HG03280 (cell line): Measurements from ENCODE around the gene ANKRD11.
"Not testable (repeated sequence)": the region's sequence is repeated elsewhere in the genome, so short reads cannot be mapped to it uniquely, and the experiment has no call there.

ENCODE experiments used
- ATAC-seq: cut with Tn5 transposase; IDR thresholded peaks from one replicate; pipeline ENCODE4 v1.9.1; 2021; ENCODE audit warnings: mild to moderate bottlenecking, moderate library complexity; ENCODE audit not compliant: unreplicated experiment

The ANKRD11 gene

GRCh38 chr16:89318871-89319630 is 171.3 kb downstream of the ANKRD11 start:
- ATAC-seq: no peak

DNA sequence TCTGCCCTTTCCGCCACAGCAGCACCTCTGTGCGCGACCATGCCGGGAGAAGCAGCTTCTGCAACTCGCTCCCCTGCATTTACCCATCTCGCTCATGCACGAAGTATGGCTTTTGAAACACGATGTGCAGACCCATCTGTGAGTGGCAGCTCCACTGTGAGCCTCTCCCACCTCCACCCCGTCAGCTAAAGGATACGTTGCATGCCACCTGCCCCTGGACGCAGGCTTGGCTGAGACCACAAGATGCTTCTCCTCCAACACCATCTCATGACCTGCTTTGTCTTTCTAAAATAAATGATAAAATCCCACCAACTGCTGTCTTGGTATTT is 172.0 kb downstream of the ANKRD11 start:
- ATAC-seq: no peak

DNA sequence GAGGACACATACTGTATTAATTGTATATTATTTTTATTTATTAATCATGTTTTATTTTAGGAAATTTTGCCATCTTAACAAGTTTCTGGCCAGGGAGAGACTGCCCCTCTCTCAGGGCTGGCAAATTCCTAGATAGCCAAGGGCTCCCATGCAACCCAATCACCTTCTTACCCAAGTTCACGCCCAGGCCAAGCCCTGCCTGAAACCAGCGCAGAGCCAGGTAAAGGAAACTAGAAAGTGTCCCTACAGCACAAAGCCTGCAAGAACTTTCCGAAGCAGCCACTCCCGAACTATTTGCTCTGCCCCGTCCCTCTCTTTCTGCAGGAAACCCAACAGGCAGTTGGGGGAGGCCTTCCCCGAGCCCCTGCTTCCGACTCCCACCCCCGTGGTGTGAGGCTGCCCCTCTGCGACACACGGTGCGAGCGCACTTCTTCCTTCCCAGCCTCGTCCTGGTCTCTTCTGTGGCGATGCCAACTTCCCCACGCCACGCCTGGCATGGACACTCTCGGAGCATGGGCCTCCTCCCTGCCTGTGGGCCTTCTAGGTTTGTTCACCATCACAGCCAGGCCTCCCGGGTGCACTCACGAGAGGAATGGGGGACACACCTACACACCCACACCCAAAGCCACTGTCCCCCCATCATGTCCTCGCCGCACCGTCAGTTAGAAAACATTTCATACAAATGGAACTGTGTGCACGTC is 172.5 kb downstream of the ANKRD11 start:
- no peak for ATAC-seq

- ATAC-seq: no peak
These were observed 173.2 kb downstream of the ANKRD11 start for GRCh38 chr16:89317101-89317671.

DNA sequence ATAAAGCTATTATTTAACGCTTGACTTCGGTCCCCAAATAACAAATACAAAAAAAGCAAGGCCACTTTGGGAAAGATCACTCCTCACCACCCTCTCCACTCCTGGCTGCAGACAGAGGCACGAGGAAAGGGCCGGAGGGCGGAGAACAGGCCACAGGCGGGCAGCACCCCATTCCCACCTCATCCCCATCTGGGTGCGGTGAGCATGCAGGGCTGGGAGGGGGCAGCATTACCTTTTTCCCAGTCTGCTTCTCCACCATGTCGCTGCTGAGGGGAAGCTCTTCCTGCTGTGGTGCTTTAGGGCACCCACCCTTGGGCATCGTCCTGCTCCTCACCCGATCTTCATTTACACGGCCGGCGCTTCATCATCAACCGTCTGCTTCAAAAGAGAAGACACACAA is 173.7 kb downstream of the ANKRD11 start:
- no peak for ATAC-seq

GRCh38 chr16:89315791-89316581 is 174.4 kb downstream of the ANKRD11 start:
- ATAC-seq: no peak

GRCh38 chr16:89315271-89315670 is 175.1 kb downstream of the ANKRD11 start:
- no peak for ATAC-seq

- ATAC-seq: no peak
These were observed 175.5 kb downstream of the ANKRD11 start for GRCh38 chr16:89314854-89315253.

DNA sequence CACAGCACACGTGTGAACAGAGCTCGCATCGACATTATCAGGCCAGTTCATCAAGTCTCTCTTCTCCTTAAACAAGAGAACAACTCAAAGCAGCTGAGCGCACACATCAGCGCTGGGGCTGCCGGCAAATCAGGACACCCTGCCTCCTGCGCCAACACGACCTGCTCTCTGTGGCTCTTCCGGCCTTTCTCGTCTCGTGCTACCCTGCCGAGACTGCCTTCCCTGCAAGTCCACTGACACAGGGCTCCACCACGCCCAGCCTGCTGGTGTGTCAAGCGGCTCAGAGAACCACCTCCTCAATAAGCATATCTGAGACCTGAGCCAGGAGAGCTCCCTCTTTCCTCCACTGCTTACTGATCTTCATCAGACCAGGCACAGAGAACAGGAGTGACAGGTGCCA is 176.0 kb downstream of the ANKRD11 start:
- ATAC-seq: no peak

DNA sequence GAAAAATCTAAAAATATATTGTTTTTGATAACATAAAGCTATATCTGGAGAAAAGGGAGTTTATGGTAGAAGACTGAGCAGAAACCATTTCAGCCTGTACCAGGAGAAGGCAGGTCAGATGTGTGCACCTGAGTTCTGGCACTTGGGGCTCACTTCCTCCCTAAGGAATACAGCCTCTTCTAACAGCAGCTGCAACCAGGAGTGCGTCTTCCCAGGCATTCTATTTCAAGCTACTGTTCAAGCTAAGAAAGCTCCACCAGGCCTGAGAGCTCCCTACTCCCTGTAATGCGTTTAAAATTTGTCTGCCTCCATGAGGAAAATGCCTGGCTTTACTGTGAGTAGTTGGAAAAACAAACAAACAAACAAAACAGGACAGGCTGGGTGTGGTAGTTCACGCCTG is 176.8 kb downstream of the ANKRD11 start:
- no peak for ATAC-seq

DNA sequence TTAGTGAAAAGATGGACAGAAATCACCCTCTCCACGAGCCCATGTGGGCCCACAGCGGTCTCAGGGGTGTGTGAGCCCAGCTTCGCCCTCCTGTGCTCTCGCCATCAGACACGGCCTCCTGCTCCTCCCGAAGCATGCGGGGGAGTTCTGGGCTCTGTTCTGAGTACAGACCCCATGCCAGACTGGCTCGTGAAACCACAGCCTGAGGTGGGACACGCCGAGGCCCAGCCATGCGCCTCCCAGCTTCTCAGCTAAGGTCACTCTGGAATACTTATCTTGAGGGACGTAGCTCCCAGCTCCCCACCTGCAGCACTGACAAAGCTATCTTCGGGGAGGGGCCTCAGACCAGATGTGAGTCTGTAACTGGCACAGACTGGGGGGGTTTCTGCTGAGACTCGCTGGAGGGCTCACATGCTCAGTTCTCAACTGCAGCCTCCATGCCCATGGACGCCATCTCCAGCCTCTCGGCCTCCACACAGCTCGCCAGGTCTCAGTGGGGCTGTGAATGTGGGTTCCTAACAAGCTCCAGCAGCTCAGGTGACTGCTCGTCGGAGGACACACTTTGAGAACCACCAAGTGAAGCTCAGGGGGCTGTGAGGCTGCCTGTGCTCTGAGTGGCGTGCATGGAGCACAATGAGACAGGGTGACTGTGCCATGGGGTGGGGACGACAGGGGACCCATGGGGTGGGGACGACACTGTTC is 177.6 kb downstream of the ANKRD11 start:
- ATAC-seq: no peak

GRCh38 chr16:89312194-89312593 is 178.2 kb downstream of the ANKRD11 start:
- no peak for ATAC-seq

- ATAC-seq: no peak
These were observed 178.7 kb downstream of the ANKRD11 start for GRCh38 chr16:89311636-89312035.

DNA sequence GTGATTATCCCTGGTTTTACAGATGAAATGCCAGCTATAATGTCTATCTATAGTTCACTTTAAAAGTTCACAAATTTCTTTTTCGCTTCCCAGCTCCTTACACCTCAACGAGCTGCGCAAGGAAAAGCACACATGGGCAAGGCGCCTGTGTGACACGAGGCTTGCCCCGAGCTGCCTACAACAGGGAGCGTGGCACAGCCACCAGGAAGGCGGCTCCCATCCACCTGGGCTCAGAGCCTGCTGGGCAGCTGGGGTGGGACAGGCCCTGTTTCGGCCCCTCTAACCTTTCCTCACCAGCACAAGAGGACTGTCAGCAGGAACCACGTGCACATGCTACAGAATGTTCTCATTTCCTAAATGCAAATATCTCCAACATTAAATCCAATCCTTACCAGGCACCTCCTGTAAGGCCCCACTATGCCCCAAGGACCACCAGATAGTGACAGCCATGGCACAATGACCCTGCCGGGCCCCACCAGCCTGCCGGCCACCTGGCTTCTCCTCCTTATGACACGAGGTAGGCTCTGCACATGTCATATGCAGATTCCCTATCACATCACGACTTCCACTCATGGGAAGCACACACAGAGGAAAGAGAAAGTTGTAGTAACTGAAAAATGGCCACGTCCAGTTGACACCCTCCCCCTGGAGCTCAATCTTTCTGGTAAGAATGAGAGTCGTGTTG is 180.8 kb downstream of the ANKRD11 start:
- no peak for ATAC-seq

GRCh38 chr16:89308391-89309333 is 181.7 kb downstream of the ANKRD11 start:
- no peak for ATAC-seq

GRCh38 chr16:89307421-89307805 is 182.9 kb downstream of the ANKRD11 start:
- ATAC-seq: no peak

GRCh38 chr16:89306457-89307420 is 183.6 kb downstream of the ANKRD11 start:
- ATAC-seq: not testable (repeated sequence)
